Endothelial cell of umbilical vein (primary cell): ENCODE results near the gene RAD51B.

Source experiments
- CTCF ChIP-seq, 2 donors: IDR thresholded peaks; 1 replicate in 1 of 2; 2 replicates in 1 of 2; pipeline ENCODE4 v1.5.1; 2011; ENCODE audit warnings: low read length in 2 of 2, mild to moderate bottlenecking in 2 of 2, moderate library complexity in 2 of 2, control low read depth in 1 of 2, inconsistent platforms in 1 of 2, low read depth in 1 of 2; ENCODE audit not compliant: insufficient read depth in 1 of 2; ENCODE audit errors: extremely low read depth in 1 of 2
- EZH2 ChIP-seq: IDR thresholded peaks from 2 replicates; pipeline ENCODE4 v1.6.1; 2012; ENCODE audit warnings: borderline replicate concordance, low read depth, mild to moderate bottlenecking, moderate library complexity, low read length, inconsistent platforms; ENCODE audit not compliant: severe bottlenecking
- FOS ChIP-seq: IDR thresholded peaks from 2 replicates; pipeline ENCODE4 v1.6.1; 2011; ENCODE audit warnings: mild to moderate bottlenecking, low read length, moderate library complexity, borderline replicate concordance; ENCODE audit not compliant: insufficient read depth
- GATA2 ChIP-seq: IDR thresholded peaks from 2 replicates; pipeline ENCODE4 v1.7.0; 2011; ENCODE audit warnings: low read depth, mild to moderate bottlenecking, moderate library complexity, mixed read lengths, low read length; ENCODE audit not compliant: insufficient read length, insufficient read depth
- JUN ChIP-seq: IDR thresholded peaks from 2 replicates; pipeline ENCODE4 v1.6.1; 2011; ENCODE audit warnings: borderline replicate concordance, low read depth; ENCODE audit not compliant: insufficient read length, insufficient read depth
- MAX ChIP-seq: IDR thresholded peaks from 2 replicates; pipeline ENCODE4 v1.6.1; 2011; ENCODE audit not compliant: insufficient read depth, insufficient read length
- MYC ChIP-seq: IDR thresholded peaks from one replicate; pipeline ENCODE4 v1.6.1; 2011; ENCODE audit warnings: mild to moderate bottlenecking, low read depth, low read length
- POLR2A ChIP-seq: IDR thresholded peaks from 2 replicates; pipeline ENCODE4 v1.6.1; 2012; ENCODE audit warnings: low read depth, mild to moderate bottlenecking, control low read depth, low read length
- POLR2AphosphoS5 ChIP-seq: IDR thresholded peaks from 2 replicates; pipeline ENCODE4 v1.6.1; 2012; ENCODE audit warnings: low read depth, mild to moderate bottlenecking, control low read depth, low read length, moderate library complexity; ENCODE audit not compliant: insufficient read depth

GRCh38 chr14:68328509-68328908, 508.9 kb downstream of the RAD51B start:
- TF ChIP-seq POLR2A (no peak), CTCF (IDR thresholded peaks at IDR 0.05; ENCODE audit: extremely low read depth in 1 of 2, insufficient read depth in 1 of 2, low read depth in 1 of 2, low read length in 2 of 2) (no peak), MAX (no peak), POLR2AphosphoS5 (no peak), FOS (no peak), MYC (no peak), JUN (no peak), EZH2 (no peak), GATA2 (no peak)
